GM23248 (cell line): ENCODE measurements around the gene CALY.

Experiments used
- EZH2 ChIP-seq: fragments of 200-600 bp; sonication (generic); IDR thresholded peaks from 2 replicates; pipeline ENCODE4 v1.6.1; 2018; ENCODE audit warnings: antibody characterized with exemption, mild to moderate bottlenecking; ENCODE audit not compliant: insufficient read depth, poor library complexity, severe bottlenecking
- EZH2phosphoT487 ChIP-seq: fragments of 200-600 bp; sonication (generic); IDR thresholded peaks from 2 replicates; pipeline ENCODE4 v1.6.1; 2018; ENCODE audit warnings: antibody characterized with exemption, moderate library complexity, mild to moderate bottlenecking, low read depth; ENCODE audit not compliant: insufficient read depth

DNA sequence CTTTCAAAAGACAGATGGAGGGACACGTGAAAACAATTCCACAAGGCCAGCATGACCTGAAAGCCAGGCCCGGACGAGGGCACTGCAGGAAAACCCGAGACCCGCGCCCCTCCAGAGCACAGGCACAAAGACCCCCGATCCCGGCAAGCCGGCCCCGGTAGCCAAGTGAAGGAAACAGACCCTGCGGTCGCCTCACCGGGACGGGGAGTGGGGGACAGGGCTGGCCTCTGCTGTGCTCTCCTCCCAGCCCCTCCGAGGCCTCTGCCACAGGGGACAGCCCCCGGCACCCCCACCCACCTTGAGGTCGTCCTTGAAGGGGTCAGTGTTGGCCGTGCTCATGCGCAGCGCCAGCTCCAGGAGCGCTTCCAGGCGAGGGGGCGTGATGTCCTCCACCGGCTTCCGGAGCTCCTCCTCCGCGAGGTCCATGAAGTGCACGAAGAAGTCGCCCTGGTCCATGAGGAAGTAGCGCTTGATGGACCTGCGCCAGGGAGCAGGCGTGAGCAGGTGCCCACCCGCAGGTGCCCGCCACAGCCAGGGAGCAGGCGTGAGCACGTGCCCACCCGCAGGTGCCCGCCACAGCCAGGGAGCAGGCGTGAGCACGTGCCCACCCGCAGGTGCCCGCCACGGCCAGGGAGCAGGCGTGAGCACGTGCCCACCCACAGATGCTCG is 48.7 kb downstream of the CALY start:
- TF ChIP-seq EZH2 (no peak), EZH2phosphoT487 (no peak)
